ENCODE data around the gene HIPK2.

Gene HIPK2

GRCh38 chr7:139783647-139784385, 6.0 kb upstream of the HIPK2 start:
- TF ChIP-seq ZNF70 (CRISPR knock-in tag; IDR thresholded peaks at IDR 0.05): no peak
- TF ChIP-seq GLIS3 (CRISPR knock-in tag; IDR thresholded peaks at IDR 0.05): no peak
- no peak for TF ChIP-seq ZFP30 (CRISPR knock-in tag; IDR thresholded peaks at IDR 0.05)
- TF ChIP-seq RARB (CRISPR knock-in tag; IDR thresholded peaks at IDR 0.05): no peak
- no peak for TF ChIP-seq CREB5 (CRISPR knock-in tag; IDR thresholded peaks at IDR 0.05; ENCODE audit: low read depth)
- no peak for TF ChIP-seq OSR1 (CRISPR knock-in tag; IDR thresholded peaks at IDR 0.05)
- TF ChIP-seq ARNTL (CRISPR knock-in tag; IDR thresholded peaks at IDR 0.05; ENCODE audit: borderline replicate concordance, low read depth): no peak
- no peak for ATAC-seq

GRCh38 chr7:139782932-139783331, 5.1 kb upstream of the HIPK2 start:
- no peak for ATAC-seq
- TF ChIP-seq CSRNP3 (CRISPR knock-in tag; IDR thresholded peaks at IDR 0.05) (no peak), RARB (CRISPR knock-in tag; IDR thresholded peaks at IDR 0.05) (no peak), ZNF8 (CRISPR knock-in tag; IDR thresholded peaks at IDR 0.05) (no peak), ISL1 (CRISPR knock-in tag; IDR thresholded peaks at IDR 0.05) (no peak), TSHZ2 (CRISPR knock-in tag; IDR thresholded peaks at IDR 0.05) (no peak), CREB5 (CRISPR knock-in tag; IDR thresholded peaks at IDR 0.05; ENCODE audit: low read depth) (no peak), OSR1 (CRISPR knock-in tag; IDR thresholded peaks at IDR 0.05) (no peak), ZNF70 (CRISPR knock-in tag; IDR thresholded peaks at IDR 0.05) (no peak), ESRRG (CRISPR knock-in tag; IDR thresholded peaks at IDR 0.05) (no peak), ZFP3 (CRISPR knock-in tag; IDR thresholded peaks at IDR 0.05) (no peak), SNAI2 (CRISPR knock-in tag; IDR thresholded peaks at IDR 0.05) (no peak), GLIS3 (CRISPR knock-in tag; IDR thresholded peaks at IDR 0.05) (no peak), BACH2 (CRISPR knock-in tag; IDR thresholded peaks at IDR 0.05; ENCODE audit: borderline replicate concordance) (no peak), PPARA (CRISPR knock-in tag; IDR thresholded peaks at IDR 0.05; ENCODE audit: borderline replicate concordance) (no peak), TOX (CRISPR knock-in tag; IDR thresholded peaks at IDR 0.05; ENCODE audit: borderline replicate concordance) (no peak), ZNF565 (CRISPR knock-in tag; conservative IDR thresholded peaks at IDR 0.05; ENCODE audit: low read depth) (no peak), PATZ1 (CRISPR knock-in tag; IDR thresholded peaks at IDR 0.05; ENCODE audit: borderline replicate concordance) (no peak)

- ATAC-seq: no peak
- TF ChIP-seq CREB5 (CRISPR knock-in tag; IDR thresholded peaks at IDR 0.05; ENCODE audit: low read depth): no peak
- no peak for TF ChIP-seq POU6F1 (CRISPR knock-in tag; IDR thresholded peaks at IDR 0.05; ENCODE audit: borderline replicate concordance, low read depth)
- TF ChIP-seq CSDC2 (CRISPR knock-in tag; IDR thresholded peaks at IDR 0.05): no peak
- TF ChIP-seq ZC3H10 (CRISPR knock-in tag; IDR thresholded peaks at IDR 0.05): no peak
- no peak for TF ChIP-seq ISL1 (CRISPR knock-in tag; IDR thresholded peaks at IDR 0.05)
- TF ChIP-seq TSHZ2 (CRISPR knock-in tag; IDR thresholded peaks at IDR 0.05): no peak
Observed at GRCh38 chr7:139777133-139777891, 486 bp downstream of the HIPK2 start.
